Neural cell (in vitro differentiated cells): ENCODE results near the gene UNKL. TPM values are rescaled to one million over a fixed set of nuclear protein-coding genes. Genes with fewer than 3 reads are reported as not detected.

Experiments
- H2AFZ ChIP-seq: fragments of 200-600, 300-800 bp; sonication (generic), shearing (Covaris generic); 2 replicates; pipeline ENCODE4 v1.6.0; 2014; ENCODE audit warnings: low read depth, mild to moderate bottlenecking, antibody characterized with exemption, low read length, moderate library complexity
- H3F3A ChIP-seq: fragments of 200-600 bp; shearing (Covaris generic); 2 replicates; pipeline ENCODE4 v1.6.1; 2016; ENCODE audit warnings: mild to moderate bottlenecking, moderate library complexity, mixed read lengths, antibody characterized with exemption, low read length; ENCODE audit not compliant: insufficient read depth, poor library complexity, severe bottlenecking
- H3K27ac ChIP-seq: fragments of 200-600, 300-800 bp; sonication (generic), shearing (Covaris generic); 2 replicates; pipeline ENCODE4 v1.5.1; 2014; ENCODE audit warnings: mild to moderate bottlenecking, low read length, moderate library complexity
- H3K27me3 ChIP-seq: fragments of 300-800, 200-600 bp; sonication (generic), shearing (Covaris generic); 2 replicates; pipeline ENCODE4 v1.6.0; 2014; ENCODE audit warnings: mild to moderate bottlenecking, low read depth, low read length, moderate library complexity; ENCODE audit not compliant: insufficient read depth
- H3K36me3 ChIP-seq: fragments of 300-800, 200-600 bp; sonication (generic), shearing (Covaris generic); 2 replicates; pipeline ENCODE4 v1.5.1; 2014; ENCODE audit warnings: mild to moderate bottlenecking, antibody characterized with exemption, low read length, moderate library complexity; ENCODE audit not compliant: insufficient read depth
- H3K4me2 ChIP-seq: fragments of 300-800, 200-600 bp; sonication (generic), shearing (Covaris generic); 2 replicates; pipeline ENCODE4 v1.6.0; 2014; ENCODE audit warnings: mild to moderate bottlenecking, low read length
- H3K4me3 ChIP-seq: fragments of 300-800, 200-600 bp; sonication (generic), shearing (Covaris generic); 2 replicates; pipeline ENCODE4 v1.5.1; 2014; ENCODE audit warnings: mild to moderate bottlenecking, low read length, moderate library complexity
- H3K79me2 ChIP-seq: fragments of 200-600 bp; shearing (Covaris generic); replicated peaks from 2 replicates; pipeline ENCODE4 v1.6.0; 2014; ENCODE audit warnings: mild to moderate bottlenecking, low read length, moderate library complexity; ENCODE audit not compliant: insufficient read depth
- H3K9ac ChIP-seq: fragments of 300-800, 200-600 bp; sonication (generic), shearing (Covaris generic); 2 replicates; pipeline ENCODE4 v1.6.1; 2016; ENCODE audit warnings: mild to moderate bottlenecking, low read length, mixed read lengths
- H3K9me2 ChIP-seq: fragments of 200-600 bp; shearing (Covaris generic); 2 replicates; pipeline ENCODE4 v1.6.1; 2016; ENCODE audit warnings: mild to moderate bottlenecking, low read length, mixed read lengths; ENCODE audit not compliant: insufficient read depth
- H3K9me3 ChIP-seq: fragments of 200-600, 300-800 bp; sonication (generic), shearing (Covaris generic); 2 replicates; pipeline ENCODE4 v1.6.1; 2016; ENCODE audit warnings: mild to moderate bottlenecking, mixed run types, low read length, moderate library complexity, mixed read lengths
- H4K20me1 ChIP-seq: fragments of 200-600 bp; shearing (Covaris generic); 2 replicates; pipeline ENCODE4 v1.6.1; 2016; ENCODE audit warnings: mild to moderate bottlenecking, mixed run types; ENCODE audit not compliant: insufficient read depth
- EP300 ChIP-seq: fragments of 450-650 bp; conservative IDR thresholded peaks from 2 replicates; pipeline ENCODE4 v1.6.1; 2014; ENCODE audit warnings: antibody characterized with exemption, mild to moderate bottlenecking, moderate library complexity; ENCODE audit not compliant: poor library complexity, severe bottlenecking
- EZH2 ChIP-seq: fragments of 200-600, 300-800 bp; shearing (Covaris generic), sonication (generic); IDR thresholded peaks from 2 replicates; pipeline ENCODE4 v1.6.1; 2014; ENCODE audit warnings: antibody characterized with exemption, low read length, borderline replicate concordance, mild to moderate bottlenecking; ENCODE audit not compliant: insufficient read depth, poor library complexity, severe bottlenecking
- MXI1 ChIP-seq: fragments of 450-650 bp; conservative IDR thresholded peaks from 2 replicates; pipeline ENCODE4 v1.6.1; 2014; ENCODE audit warnings: antibody characterized with exemption, mild to moderate bottlenecking; ENCODE audit not compliant: poor library complexity, severe bottlenecking
- POLR2AphosphoS5 ChIP-seq: IDR thresholded peaks from 2 replicates; pipeline ENCODE4 v1.6.1; 2012
- RAD21 ChIP-seq: fragments of 450-650 bp; conservative IDR thresholded peaks from 2 replicates; pipeline ENCODE4 v1.6.1; 2014; ENCODE audit warnings: antibody characterized with exemption, mild to moderate bottlenecking, moderate library complexity
- SMC3 ChIP-seq: fragments of 450-650 bp; conservative IDR thresholded peaks from 2 replicates; pipeline ENCODE4 v1.6.1; 2014; ENCODE audit warnings: antibody characterized with exemption, mild to moderate bottlenecking, moderate library complexity; ENCODE audit not compliant: poor library complexity
- TAF1 ChIP-seq: IDR thresholded peaks from 2 replicates; pipeline ENCODE4 v1.6.1; 2012; ENCODE audit warnings: low read depth
- polyA plus RNA-seq: library from polyadenylated mRNA; depleted of rRNA; stranded (reverse); fragments of >200 nt; gene quantifications from 2 replicates; pipeline ENCODE4 v1.2.3, GENCODE V29; 2014
- TF ChIP-seq, protein P1 (sequence below): IDR thresholded peaks from 2 replicates; pipeline ENCODE4 v1.6.1; 2012; ENCODE audit warnings: borderline replicate concordance
- TF ChIP-seq, protein P2 (sequence below): fragments of 450-650 bp; IDR thresholded peaks from 2 replicates; pipeline ENCODE4 v1.5.1; 2014; ENCODE audit warnings: antibody characterized with exemption, mild to moderate bottlenecking, moderate library complexity; ENCODE audit not compliant: poor library complexity, severe bottlenecking

The UNKL gene
- polyA plus RNA-seq, 1 donor from 2014 or later = 11.9 TPM

DNA sequence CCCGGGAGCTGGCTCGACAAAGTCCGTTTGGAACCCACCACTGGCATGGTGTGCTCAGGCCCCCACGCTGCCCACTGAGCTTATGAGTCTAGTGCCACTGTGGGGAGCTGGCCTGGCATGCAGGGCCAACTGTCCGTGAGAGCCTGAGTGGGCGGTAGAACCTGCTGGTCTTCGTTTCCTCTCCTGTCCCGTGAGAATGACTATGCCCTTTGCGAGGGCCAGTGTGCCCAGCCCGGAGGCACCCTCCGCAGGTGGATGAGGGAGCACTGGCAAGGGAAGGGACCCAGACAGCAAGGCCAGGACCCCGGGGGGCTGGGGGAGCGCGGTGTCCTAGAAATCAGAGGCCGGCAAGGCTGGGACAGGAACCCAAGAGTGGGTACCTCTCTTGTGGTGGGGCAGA lies 77.9 kb downstream of the UNKL start:
- Histone ChIP-seq H3K79me2 (peaks cover 17% of the 10 kb centered on the region), H3K36me3 (no peaks in the 10 kb centered on the region), H3F3A (no peaks in the 10 kb centered on the region), H3K4me3 (peak overlapping the region; percentile 76), H2AFZ (no peak overlapping the region), H3K9ac (peak overlapping the region; percentile 74), H3K9me3 (no peaks in the 10 kb centered on the region), H3K27me3 (peaks cover 28% of the 10 kb centered on the region), H3K27ac (peak overlapping the region; percentile 91), H4K20me1 (no peaks in the 10 kb centered on the region), H3K4me2 (peak overlapping the region; percentile 78), H3K9me2 (no peaks in the 10 kb centered on the region)
- no peak for TF ChIP-seq EZH2
- no peak for TF ChIP-seq SMC3
- TF ChIP-seq TAF1 = no peak
- TF ChIP-seq MXI1 = no peak
- TF ChIP-seq, protein P1, sequence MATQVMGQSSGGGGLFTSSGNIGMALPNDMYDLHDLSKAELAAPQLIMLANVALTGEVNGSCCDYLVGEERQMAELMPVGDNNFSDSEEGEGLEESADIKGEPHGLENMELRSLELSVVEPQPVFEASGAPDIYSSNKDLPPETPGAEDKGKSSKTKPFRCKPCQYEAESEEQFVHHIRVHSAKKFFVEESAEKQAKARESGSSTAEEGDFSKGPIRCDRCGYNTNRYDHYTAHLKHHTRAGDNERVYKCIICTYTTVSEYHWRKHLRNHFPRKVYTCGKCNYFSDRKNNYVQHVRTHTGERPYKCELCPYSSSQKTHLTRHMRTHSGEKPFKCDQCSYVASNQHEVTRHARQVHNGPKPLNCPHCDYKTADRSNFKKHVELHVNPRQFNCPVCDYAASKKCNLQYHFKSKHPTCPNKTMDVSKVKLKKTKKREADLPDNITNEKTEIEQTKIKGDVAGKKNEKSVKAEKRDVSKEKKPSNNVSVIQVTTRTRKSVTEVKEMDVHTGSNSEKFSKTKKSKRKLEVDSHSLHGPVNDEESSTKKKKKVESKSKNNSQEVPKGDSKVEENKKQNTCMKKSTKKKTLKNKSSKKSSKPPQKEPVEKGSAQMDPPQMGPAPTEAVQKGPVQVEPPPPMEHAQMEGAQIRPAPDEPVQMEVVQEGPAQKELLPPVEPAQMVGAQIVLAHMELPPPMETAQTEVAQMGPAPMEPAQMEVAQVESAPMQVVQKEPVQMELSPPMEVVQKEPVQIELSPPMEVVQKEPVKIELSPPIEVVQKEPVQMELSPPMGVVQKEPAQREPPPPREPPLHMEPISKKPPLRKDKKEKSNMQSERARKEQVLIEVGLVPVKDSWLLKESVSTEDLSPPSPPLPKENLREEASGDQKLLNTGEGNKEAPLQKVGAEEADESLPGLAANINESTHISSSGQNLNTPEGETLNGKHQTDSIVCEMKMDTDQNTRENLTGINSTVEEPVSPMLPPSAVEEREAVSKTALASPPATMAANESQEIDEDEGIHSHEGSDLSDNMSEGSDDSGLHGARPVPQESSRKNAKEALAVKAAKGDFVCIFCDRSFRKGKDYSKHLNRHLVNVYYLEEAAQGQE = no peak
- no peak for TF ChIP-seq EP300
- TF ChIP-seq POLR2AphosphoS5 = no peak
- TF ChIP-seq, protein P2, sequence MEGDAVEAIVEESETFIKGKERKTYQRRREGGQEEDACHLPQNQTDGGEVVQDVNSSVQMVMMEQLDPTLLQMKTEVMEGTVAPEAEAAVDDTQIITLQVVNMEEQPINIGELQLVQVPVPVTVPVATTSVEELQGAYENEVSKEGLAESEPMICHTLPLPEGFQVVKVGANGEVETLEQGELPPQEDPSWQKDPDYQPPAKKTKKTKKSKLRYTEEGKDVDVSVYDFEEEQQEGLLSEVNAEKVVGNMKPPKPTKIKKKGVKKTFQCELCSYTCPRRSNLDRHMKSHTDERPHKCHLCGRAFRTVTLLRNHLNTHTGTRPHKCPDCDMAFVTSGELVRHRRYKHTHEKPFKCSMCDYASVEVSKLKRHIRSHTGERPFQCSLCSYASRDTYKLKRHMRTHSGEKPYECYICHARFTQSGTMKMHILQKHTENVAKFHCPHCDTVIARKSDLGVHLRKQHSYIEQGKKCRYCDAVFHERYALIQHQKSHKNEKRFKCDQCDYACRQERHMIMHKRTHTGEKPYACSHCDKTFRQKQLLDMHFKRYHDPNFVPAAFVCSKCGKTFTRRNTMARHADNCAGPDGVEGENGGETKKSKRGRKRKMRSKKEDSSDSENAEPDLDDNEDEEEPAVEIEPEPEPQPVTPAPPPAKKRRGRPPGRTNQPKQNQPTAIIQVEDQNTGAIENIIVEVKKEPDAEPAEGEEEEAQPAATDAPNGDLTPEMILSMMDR = no peak
- no peak for TF ChIP-seq RAD21

DNA sequence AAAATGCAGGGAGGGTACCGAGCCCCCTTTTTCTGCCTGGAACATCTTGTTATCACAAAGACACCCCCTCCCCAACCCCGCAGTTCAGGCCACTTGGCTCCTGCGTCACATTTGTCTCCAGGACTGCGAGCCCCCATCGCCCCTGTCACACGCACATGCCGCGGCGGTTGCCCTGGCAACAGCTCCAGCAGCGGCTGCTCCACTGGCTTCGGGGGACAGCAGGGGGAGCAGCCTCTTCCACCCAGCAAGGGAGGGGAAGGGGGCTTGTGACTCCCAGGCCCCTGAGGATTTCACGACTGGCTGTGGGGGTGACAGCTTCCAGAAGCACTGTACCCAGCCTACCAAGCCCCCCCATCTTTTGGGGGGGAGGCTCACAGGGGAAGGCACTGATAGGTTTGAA lies 78.5 kb downstream of the UNKL start:
- H3K27ac ChIP-seq = peak overlapping the region; percentile 91
- peak overlapping the region; percentile 74 for H3K9ac ChIP-seq
- no peaks in the 10 kb centered on the region for H3K9me2 ChIP-seq
- no peaks in the 10 kb centered on the region for H4K20me1 ChIP-seq
- peak overlapping the region; percentile 78 for H3K4me2 ChIP-seq
- H2AFZ ChIP-seq = no peak overlapping the region
- H3K27me3 ChIP-seq = peaks cover 33% of the 10 kb centered on the region
- peaks cover 17% of the 10 kb centered on the region for H3K79me2 ChIP-seq
- TF ChIP-seq SMC3 (peak; percentile 55), POLR2AphosphoS5 (peak; percentile 43), RAD21 (peak; percentile 44), MXI1 (peak; percentile 87), EZH2 (no peak), TAF1 (peak; percentile 35), EP300 (peak; percentile 62)
- TF ChIP-seq, protein P1 = peak; percentile 28
- TF ChIP-seq, protein P2 = peak; percentile 73
- no peaks in the 10 kb centered on the region for H3K9me3 ChIP-seq
- H3F3A ChIP-seq = no peaks in the 10 kb centered on the region
- peak overlapping the region; percentile 76 for H3K4me3 ChIP-seq
- H3K36me3 ChIP-seq = no peaks in the 10 kb centered on the region
